GM12878 (cell line): ENCODE results near the gene APBB3.
A peak's percentile ranks its signal among the peaks of the same experiment; 100 is the strongest.

Experiments used
- BHLHE40 ChIP-seq, 2 experiments: fragments of 450-650 bp in 1 of 2; IDR thresholded peaks; 2 replicates each; pipeline ENCODE4 v1.6.1; 2011 to 2017; ENCODE audit warnings: low read depth in 2 of 2, borderline replicate concordance in 1 of 2, improper control_type of control experiment in 1 of 2, low read length in 1 of 2, mild to moderate bottlenecking in 1 of 2
- CEBPB ChIP-seq, 2 experiments: fragments of 150-350 bp in 1 of 2; IDR thresholded peaks; 2 replicates each; pipeline ENCODE4 v1.6.1; 2012 to 2014; ENCODE audit warnings: low read depth in 2 of 2, low read length in 2 of 2, borderline replicate concordance in 1 of 2, inconsistent platforms in 1 of 2
- CTCF ChIP-seq, 3 experiments: IDR thresholded peaks in 2 of 3; conservative IDR thresholded peaks in 1 of 3; 2 replicates each; pipeline ENCODE4 v1.5.1; 2011; ENCODE audit warnings: low read depth in 3 of 3, low read length in 3 of 3, mild to moderate bottlenecking in 3 of 3, control low read depth in 2 of 3, moderate library complexity in 2 of 3, inconsistent platforms in 1 of 3, mixed read lengths in 1 of 3; ENCODE audit not compliant: control insufficient read depth in 2 of 3, insufficient read depth in 1 of 3; ENCODE audit errors: extremely low read depth in 1 of 3
- POLR2A ChIP-seq: IDR thresholded peaks from 2 replicates; pipeline ENCODE4 v1.6.1; 2011; ENCODE audit warnings: low read depth, mild to moderate bottlenecking, low read length
- YY1 ChIP-seq: IDR thresholded peaks from 2 replicates; pipeline ENCODE4 v1.6.1; 2011; ENCODE audit warnings: low read depth, mild to moderate bottlenecking, low read length

- no peak for TF ChIP-seq CEBPB (IDR thresholded peaks at IDR 0.05; ENCODE audit: borderline replicate concordance in 1 of 2, low read depth in 2 of 2, low read length in 2 of 2)
- peak; percentile 65 to 83; a peak in 3 of 4 replicates for TF ChIP-seq BHLHE40 (IDR thresholded peaks at IDR 0.05; ENCODE audit: borderline replicate concordance in 1 of 2, low read depth in 2 of 2, low read length in 1 of 2)
- peak; percentile 87 for TF ChIP-seq POLR2A
- peak; percentile 19; the same call in 1 of the 2 replicates for TF ChIP-seq YY1
- TF ChIP-seq CTCF (IDR thresholded peaks at IDR 0.05 in 2 of 3, conservative IDR thresholded peaks at IDR 0.05 in 1 of 3; ENCODE audit: control insufficient read depth in 2 of 3, extremely low read depth in 1 of 3, insufficient read depth in 1 of 3, low read depth in 3 of 3, low read length in 3 of 3) = peak; percentile 14 to 62 (median 46); a peak in 5 of 6 replicates
These were observed 16.7 kb downstream of the APBB3 start, which contains the start of gene EIF4EBP3 for GRCh38 chr5:140547508-140548299.
